HG02943 (cell line): ENCODE data around the gene ADGRL2.

ENCODE experiments used
- ATAC-seq: cut with Tn5 transposase; IDR thresholded peaks from one replicate; pipeline ENCODE4 v1.9.1; 2021; ENCODE audit warnings: mild to moderate bottlenecking, low read depth, moderate library complexity; ENCODE audit not compliant: unreplicated experiment

Gene ADGRL2

DNA sequence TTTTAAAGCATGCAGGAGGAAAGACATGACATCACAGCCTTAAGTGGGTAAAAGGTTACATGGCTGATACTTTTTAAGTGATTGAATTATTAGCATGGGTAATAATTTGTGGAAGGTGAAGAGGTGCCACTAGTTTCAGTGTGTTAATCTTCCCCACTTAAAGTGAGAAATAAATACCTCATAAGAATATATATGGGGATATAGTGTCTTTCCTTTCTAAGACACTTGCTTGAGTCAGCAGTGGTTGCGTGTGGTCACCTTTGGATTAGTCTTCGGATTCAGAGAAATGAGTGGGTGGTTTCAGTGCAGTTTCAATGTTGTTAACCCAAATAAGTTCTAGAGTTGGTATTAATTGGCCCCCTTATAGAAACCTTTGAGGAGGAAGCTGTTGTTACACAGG lies 94.1 kb downstream of the ADGRL2 start:
- ATAC-seq: no peak

DNA sequence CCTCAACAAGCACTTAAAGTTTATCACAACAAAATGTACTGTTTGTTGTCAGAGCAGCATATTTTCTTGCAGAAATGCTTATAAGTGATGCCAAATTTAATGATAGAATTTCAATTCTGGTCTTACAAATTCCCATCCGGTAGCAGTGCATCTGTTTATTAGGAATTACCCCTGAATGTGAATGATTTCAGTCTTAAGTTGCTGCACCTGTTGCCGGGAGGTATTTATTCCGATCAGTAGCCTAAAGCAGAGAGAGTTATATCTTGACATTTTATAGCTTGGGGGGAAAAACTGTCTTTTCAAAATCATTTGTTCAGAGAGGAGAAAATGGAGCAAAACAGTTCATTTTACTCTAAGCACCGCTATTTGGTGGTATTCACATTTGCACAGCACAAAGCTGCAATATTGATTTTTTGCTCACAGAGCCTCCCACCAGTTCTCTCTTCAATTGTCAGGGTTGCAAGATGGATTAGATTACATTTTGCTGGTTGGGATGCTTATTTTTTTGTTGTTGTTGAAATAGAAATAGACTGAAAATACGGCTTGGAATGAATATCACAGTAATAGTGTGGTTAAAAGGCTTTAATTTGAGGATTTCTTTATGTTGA lies 98.6 kb downstream of the ADGRL2 start:
- ATAC-seq: no peak

DNA sequence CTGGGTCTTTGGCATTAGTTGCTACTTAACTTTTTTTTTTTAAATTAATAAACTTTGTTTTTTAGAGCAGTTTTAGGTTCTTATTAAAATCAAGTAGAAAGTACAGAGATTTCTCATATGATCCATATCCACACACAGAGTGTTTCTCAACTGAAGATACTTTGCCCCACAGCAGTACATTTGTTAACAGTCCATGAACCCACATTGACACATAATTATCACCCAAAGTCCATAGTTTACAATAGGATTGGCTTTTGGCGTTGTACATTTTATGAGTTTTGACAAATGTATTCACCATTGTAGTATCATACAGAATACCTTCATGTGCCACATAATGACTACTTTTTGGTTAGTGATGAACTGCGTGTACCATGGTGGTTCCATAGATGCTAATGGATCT lies 106.8 kb downstream of the ADGRL2 start:
- ATAC-seq: no peak

DNA sequence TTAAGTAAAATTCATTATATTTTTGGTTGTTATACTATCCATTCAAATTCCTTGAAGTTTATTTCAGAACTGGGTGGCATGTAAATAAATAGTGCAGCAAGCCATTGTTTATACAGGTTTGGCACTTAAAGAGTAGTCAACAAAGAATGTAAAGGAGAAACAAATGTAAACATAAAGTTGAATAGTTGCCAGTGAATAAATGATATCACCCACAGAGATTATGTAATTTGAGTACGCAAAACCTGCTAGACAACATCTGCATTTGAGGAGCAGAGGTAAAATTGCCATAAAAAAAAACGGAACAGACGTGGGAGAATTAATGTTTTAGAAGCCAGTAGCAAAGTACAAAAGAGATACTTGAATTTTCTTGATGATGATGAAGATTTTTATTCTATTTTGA lies 111.6 kb downstream of the ADGRL2 start:
- ATAC-seq: no peak

DNA sequence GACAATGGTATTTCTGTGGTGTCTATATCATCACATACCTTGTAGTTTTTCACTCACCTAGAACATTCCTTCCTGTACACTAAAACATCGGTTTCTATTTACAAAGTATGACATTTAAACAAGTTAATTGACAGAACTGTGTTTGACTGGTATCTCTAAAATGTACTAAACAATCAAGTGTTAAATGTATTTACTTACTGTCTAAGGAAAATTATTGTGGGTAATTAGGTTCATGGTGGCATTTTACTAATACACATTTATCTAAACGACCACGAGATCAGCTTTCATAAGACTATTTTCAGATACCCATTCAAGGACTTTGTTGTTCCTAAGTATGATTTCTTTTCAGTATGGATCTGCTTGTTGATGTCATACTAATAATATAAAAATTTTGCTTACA lies 115.2 kb downstream of the ADGRL2 start:
- ATAC-seq: no peak

DNA sequence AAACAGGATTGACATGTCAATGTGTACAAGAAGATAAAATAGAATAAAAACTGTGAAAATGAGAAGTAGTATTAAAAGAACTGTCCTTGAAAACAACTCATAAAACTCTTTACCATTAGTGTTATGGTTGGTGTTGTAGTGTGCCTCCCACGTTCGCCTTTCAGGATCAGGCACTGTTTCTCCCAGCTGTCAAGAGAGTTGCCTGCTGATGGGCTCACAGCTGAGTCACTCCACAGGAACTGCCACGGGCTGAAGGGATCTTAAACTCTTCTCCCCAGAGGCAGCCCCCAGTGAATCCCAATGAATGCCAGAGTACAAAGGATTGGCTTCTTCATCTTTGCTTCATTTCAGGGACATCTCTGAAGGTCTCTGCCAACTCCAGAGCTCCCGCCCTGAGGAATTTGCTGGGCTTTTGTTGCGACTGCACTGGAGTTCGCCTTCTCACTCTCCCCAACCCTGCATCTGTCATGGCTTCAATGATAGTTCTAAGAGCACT lies 119.6 kb downstream of the ADGRL2 start:
- no peak for ATAC-seq

DNA sequence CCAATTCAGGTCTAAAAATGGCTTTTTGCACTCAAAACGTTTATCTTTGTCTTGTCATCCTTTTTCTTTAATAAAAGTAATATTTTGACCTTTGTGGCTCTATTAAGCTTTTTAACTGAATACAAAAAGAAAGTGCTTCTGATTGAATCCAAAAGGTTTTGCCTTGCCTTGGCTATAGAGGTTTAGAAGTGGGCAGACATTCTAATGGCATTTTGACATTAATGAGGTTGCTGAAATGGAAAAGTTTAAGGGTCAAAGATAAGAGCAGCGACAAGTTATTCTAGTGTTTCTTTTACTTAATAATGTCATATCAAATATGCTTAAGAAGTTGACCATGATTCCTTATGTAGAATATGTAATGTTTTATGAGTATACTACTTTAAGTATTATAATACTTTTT lies 120.2 kb downstream of the ADGRL2 start:
- no peak for ATAC-seq

DNA sequence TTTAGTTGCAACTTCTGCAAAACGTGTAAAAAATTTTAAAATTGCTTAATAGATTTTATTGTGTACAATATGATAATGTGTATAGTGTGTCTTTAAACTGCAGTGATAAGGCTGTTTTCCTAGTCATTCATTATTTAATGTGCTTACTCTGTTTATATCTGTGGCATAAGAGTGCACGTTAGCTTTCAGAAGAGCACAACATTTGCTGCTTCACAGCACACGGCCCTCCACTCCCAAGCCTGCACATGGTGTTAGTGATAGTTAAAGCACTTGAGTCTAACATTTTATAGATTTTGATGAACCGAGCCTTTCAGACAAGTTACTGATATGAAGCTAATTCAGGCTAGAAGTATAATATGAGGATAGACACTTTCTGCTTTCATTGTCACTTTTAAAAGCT lies 120.6 kb downstream of the ADGRL2 start:
- no peak for ATAC-seq

DNA sequence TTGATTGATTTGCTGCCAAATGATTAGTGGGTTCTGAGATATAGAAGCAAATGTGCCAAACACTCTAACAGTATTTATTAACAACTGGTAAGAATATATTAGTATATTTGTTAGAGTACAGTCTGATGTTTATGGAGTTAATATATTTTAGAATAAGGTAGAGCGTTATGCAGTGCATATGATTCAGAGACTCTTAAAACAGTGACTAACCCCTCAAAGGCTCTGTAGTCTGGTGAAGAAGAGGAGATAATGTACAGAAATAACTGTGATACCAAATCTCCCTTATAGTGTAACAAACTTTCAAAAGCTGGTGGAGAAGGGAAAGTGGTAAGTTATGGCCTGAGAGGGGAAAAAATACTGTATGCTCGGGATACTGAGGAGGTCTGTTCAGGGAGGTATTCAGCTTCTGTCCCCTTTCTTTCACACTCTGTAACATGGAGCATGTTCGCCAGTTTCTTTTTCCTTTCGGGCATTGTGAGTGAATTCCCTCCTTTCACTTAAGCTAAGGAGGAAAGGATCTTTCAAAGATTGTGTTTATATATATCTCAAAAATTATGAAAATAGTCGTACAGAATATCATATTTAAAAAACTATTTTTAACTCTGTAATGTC lies 121.2 kb downstream of the ADGRL2 start:
- ATAC-seq: no peak

DNA sequence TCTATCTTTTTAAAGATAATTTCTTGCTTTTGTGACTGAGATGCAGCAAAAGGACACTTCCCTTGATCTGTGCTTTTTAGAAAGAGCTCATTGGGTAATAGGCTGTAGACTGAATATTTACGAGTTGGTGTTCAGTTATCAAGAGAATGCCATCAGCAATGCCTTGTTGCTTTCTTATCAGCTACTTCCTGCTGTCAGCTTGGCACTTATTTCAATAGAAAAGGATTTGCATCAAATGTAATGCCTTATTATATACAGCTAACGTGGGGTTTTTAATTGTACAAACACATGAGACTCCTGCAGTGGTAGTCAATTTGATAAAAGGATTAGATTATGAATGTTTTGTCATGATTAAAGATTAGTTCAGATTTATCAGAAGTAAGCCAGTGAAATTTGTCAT lies 122.2 kb downstream of the ADGRL2 start:
- ATAC-seq: no peak

DNA sequence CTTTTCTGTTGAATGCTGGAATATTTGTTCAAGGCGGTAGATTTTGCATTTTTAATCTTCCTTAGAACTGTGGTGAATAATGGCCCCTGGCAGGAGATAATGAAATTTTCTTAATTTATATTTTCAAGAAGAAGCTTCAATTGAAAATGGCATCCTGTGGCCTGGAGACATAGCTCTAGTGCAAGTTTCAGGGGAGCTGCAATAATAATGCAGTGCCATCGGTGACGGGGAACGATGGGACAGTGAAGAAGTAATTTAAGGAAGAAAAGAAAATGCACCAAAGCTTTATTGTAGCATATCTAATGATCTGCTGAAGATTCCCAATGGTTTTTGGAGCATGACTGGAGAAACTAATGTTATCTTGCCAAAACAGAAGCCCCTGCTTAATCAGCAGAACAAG lies 128.4 kb downstream of the ADGRL2 start:
- no peak for ATAC-seq

DNA sequence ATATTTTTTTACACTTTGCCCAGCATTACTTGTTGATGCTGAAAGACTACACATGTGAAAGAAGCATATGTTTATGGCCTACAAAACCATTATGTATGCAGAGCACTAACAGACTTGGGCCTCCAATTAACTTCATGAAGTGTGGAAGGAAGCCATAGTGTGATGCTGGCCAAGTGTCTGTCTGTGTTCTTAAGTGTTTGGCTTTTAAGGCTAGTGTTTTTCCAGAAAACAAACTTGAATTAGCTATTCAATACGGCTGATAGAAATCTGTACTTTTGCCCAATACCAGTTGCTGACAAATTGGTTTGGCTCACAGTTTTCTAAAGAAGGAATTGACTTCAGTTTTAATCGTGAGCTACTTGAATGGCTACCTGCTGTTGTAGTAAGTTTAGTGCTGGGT lies 136.1 kb downstream of the ADGRL2 start:
- no peak for ATAC-seq

DNA sequence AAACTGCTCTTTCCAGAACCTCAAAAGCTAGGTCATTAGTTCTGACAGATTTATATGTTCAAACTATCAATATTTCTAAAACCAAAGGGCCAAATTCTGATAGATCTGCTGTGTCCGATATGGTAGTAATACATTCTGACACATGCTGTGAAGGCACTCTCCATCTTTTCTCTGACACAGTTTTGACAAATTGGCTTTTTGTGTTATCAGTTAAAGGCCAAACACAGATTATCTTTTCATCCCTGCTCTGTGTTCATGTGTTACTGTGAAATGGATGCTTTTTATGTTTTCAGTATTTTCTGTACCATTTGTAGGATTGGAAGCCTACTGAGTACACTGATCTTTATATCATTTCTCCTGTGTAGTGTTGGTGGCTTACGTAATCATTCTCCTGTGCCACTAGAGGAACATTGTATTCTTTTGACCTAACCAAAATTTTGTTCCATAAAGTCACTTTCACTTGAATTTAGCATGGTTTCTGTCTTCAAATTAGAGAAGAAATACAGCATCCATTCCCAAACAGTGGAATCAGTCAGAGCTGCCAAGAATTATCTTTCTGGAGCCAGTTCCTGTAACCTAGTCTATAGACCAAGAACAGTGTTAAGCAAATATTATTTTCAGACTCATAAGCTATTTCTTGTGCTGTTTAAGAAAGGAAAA lies 137.2 kb downstream of the ADGRL2 start:
- ATAC-seq: no peak

DNA sequence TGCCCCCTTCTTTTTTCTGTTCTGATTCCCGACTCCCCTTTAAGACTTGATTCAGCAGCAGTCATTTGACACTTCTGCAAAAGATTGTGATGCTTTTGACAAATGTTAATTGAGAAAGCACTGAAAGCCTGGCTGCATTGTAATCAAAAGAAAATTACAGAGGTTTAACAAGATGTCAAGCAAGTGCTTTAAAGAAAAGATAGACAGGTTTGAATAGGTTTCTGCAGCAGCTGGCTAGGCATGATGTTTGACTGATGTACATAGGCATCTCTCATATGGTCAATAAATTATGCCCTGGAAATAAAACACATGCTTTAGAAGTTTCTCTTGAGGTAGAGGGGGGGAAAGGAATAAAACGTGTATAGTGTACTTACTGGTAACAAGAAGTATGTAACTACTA lies 147.8 kb downstream of the ADGRL2 start:
- ATAC-seq: no peak

DNA sequence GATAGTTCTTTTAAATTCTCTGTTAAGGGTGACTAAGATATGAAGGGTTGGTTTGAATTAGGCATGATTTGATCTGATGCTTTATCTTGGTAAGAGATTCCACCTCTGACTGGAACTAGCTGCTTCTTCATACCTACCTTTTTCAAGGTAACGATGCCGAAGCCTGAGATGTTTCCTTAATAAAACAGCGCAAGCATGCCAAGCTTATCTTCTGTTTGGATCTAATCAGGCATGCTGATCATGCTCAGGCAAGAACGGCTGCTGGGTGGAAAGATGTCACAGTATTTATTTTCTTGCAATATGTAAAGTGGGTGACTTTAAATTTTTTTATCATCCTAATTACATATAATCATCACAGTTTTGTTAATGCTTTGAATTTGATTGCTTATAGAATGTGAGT lies 148.7 kb downstream of the ADGRL2 start:
- ATAC-seq: no peak

DNA sequence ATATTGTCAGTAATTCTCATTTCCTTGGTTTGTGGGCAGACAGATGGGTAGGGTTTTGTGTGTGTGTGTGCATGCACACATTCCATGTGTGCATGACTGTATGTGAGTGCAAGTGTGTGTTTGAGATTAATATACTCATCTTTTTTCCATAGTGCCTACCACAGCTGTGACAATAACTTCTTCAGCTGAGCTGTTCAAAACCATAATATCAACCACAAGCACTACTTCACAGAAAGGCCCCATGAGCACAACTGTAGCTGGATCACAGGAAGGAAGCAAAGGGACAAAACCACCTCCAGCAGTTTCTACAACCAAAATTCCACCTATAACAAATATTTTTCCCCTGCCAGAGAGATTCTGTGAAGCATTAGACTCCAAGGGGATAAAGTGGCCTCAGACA lies 149.3 kb downstream of the ADGRL2 start:
- no peak for ATAC-seq

DNA sequence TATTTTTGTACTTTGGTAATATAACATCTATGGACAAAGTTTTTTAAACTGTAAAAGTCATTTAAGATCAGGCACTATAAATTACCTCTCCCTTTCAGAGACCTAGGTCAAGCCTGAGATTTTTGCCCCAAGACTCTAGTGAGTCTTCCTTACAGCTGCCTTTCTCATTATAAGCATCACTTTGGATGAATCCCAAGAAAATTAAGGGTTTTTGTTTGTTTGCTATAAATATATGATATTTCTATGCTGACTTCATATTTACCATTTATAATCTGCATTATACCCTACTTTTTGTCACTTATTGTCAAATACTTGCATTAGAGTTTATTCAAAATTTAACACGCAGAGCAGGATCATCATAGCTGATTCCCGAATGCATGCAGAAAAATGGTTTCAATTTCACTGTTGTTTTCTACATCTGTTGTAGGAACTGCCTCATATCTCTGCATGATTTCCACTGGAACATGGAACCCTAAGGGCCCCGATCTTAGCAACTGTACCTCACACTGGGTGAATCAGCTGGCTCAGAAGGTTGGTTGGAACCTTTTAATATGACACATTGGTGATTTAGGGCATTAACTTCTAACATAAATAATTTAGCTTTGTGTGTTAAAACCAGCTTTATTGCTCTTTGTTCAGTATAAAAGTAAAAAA lies 150.0 kb downstream of the ADGRL2 start:
- no peak for ATAC-seq

DNA sequence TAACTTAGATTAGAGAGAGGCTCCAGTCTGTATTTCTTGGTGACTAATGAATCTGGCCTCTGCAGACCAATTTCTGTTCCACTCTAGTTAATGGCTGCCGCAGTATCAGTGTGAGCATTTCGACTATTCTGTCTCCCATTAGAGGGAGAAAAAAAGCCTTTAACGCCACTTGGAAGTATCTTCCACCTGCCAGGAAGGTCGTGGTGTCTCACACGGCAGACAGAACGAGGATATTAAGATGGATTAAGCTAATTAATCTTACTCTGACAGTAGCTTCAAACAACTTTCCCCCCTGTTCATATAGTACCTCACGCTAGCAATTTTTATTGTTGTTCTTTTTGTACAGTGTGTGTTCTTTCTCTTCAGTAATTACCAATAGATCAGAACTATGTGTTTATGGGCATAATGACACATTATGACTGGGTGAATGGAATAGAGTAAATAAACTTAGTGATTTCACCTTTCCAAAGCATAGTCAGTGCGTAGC lies 153.8 kb downstream of the ADGRL2 start:
- no peak for ATAC-seq

DNA sequence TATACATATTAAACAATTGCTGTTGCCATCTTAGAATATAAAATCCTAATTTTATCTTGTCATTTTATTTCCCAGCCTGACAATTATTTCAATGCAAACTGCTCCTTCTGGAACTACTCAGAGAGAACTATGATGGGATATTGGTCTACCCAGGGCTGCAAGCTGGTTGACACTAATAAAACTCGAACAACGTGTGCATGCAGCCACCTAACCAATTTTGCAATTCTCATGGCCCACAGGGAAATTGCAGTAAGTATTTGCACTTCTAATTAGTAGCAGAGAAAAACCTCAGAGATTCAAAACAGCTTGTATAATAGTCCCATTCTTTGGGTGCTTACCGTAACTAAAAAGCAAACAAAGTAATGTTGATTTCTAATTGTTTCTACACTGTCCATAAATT lies 167.2 kb downstream of the ADGRL2 start:
- no peak for ATAC-seq

DNA sequence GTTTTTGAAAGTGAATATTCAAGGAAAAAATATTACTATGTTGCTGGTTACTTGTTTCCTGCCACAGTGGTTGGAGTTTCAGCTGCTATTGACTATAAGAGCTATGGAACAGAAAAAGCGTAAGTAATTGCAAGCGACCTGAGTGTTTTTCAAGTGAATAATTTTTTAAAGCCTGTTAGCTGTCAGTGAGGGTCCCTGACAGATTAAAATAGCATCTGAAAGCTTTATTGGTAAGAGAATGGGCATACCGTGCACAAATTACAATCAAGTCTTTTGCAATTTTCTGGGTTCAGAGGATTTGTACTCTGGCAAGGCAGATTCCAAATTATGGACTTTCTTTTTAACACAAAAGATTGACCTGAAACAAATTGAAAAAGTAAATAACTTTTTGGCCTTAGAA lies 169.7 kb downstream of the ADGRL2 start:
- no peak for ATAC-seq

DNA sequence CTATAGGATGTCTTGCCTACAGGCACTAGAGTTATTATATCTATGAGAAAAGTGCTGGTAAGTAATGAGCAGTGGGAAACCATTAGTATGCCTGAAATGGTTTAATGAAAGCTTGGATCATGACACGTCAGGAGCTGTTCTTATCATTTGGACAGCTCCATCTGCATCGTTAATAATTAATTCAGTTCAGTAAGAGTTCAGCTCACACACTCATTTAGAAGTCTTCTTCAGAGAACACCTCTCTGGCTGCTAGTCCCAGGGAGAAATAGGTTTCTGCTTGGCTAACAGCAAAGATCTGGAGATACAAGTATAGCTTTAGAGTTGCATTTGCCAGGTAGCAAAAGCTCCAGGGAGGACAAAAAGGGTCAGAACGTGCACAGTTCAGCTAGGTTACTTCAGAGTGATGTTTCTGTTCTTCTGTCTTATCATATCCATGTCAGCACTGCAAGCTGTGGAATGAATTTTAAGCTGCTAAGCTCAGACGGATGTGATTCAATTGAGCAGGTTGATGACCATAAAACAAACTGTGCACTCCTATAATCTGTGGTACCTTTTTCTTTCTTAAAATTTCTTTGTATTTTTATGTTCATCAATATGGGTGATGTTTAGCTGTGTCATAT lies 173.6 kb downstream of the ADGRL2 start:
- ATAC-seq: no peak
